Parathyroid adenoma (tissue), 2 donors: ENCODE data around the gene NPAS3.
A peak's percentile ranks its signal among the peaks of the same experiment; 100 is the strongest.

Experiments
- H2AFZ ChIP-seq: fragments of 300-600 bp; sonication (generic); one replicate; pipeline ENCODE4 v1.7.0; 2017; ENCODE audit warnings: antibody characterized with exemption, mild to moderate bottlenecking
- H3K27ac ChIP-seq: fragments of 300-600 bp; sonication (generic); one replicate; pipeline ENCODE4 v1.7.0; 2017
- H3K27me3 ChIP-seq: fragments of 300-600 bp; sonication (generic); one replicate; pipeline ENCODE4 v1.7.0; 2017; ENCODE audit warnings: low read length; ENCODE audit not compliant: control insufficient read depth, insufficient read depth
- H3K36me3 ChIP-seq: fragments of 300-600 bp; sonication (generic); one replicate; pipeline ENCODE4 v1.7.0; 2017; ENCODE audit warnings: low read length; ENCODE audit not compliant: control insufficient read depth, insufficient read depth
- H3K4me1 ChIP-seq: fragments of 300-600 bp; sonication (generic); one replicate; pipeline ENCODE4 v1.7.0; 2017; ENCODE audit warnings: control low read depth
- H3K4me2 ChIP-seq: fragments of 300-600 bp; sonication (generic); one replicate; pipeline ENCODE4 v1.7.0; 2017; ENCODE audit warnings: low read length
- H3K4me3 ChIP-seq: fragments of 300-600 bp; sonication (generic); one replicate; pipeline ENCODE4 v1.7.0; 2017; ENCODE audit warnings: low read depth, low read length
- H3K79me2 ChIP-seq: fragments of 300-600 bp; sonication (generic); one replicate; pipeline ENCODE4 v1.7.0; 2017; ENCODE audit warnings: control low read depth
- H3K9ac ChIP-seq: fragments of 300-600 bp; sonication (generic); one replicate; pipeline ENCODE4 v1.7.0; 2017; ENCODE audit warnings: mild to moderate bottlenecking
- H3K9me3 ChIP-seq: fragments of 300-600 bp; sonication (generic); one replicate; pipeline ENCODE4 v1.7.0; 2017; ENCODE audit warnings: low read length; ENCODE audit not compliant: control insufficient read depth
- CTCF ChIP-seq: fragments of 300-600 bp; sonication (generic); IDR thresholded peaks from one replicate; pipeline ENCODE4 v1.7.0; 2017; ENCODE audit warnings: antibody characterized with exemption, mild to moderate bottlenecking
- donor health status: primary hyperparathyroidism.

The NPAS3 gene

GRCh38 chr14:33796356-33796755, 857.7 kb downstream of the NPAS3 start:
- Histone ChIP-seq H3K4me1 (peaks cover 6% of the 10 kb centered on the region), H3K27ac (no peak overlapping the region), H3K27me3 (no peaks in the 10 kb centered on the region), H3K4me2 (no peak overlapping the region), H3K4me3 (no peak overlapping the region), H3K9me3 (no peaks in the 10 kb centered on the region), H2AFZ (no peak overlapping the region), H3K79me2 (no peaks in the 10 kb centered on the region), H3K9ac (no peak overlapping the region), H3K36me3 (no peaks in the 10 kb centered on the region)
- no peak for TF ChIP-seq CTCF

GRCh38 chr14:33799705-33800570, 861.3 kb downstream of the NPAS3 start:
- H3K9me3 ChIP-seq: no peaks in the 10 kb centered on the region

DNA sequence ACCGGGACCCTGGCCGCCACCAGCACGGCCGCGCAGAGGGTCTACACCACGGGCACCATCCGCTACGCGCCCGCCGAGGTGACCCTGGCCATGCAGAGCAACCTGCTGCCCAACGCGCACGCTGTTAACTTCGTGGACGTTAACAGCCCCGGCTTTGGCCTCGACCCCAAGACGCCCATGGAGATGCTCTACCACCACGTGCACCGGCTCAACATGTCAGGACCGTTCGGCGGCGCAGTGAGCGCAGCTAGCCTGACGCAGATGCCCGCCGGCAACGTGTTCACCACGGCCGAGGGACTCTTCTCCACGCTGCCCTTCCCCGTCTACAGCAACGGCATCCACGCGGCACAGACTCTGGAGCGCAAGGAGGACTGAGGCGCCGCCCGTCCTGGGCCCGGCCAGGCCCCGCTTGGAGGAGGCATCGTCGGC, 862.1 kb downstream of the NPAS3 start:
- H3K79me2 ChIP-seq: no peaks in the 10 kb centered on the region
- H3K4me1 ChIP-seq: no peaks in the 10 kb centered on the region
- no peak overlapping the region for H2AFZ ChIP-seq
- no peak overlapping the region for H3K27ac ChIP-seq
- no peaks in the 10 kb centered on the region for H3K36me3 ChIP-seq
- no peak overlapping the region for H3K4me2 ChIP-seq
- H3K9ac ChIP-seq: no peak overlapping the region
- H3K4me3 ChIP-seq: no peak overlapping the region
- no peaks in the 10 kb centered on the region for H3K27me3 ChIP-seq
- no peaks in the 10 kb centered on the region for H3K9me3 ChIP-seq
- no peak for TF ChIP-seq CTCF

More at GRCh38 chr14:33799705-33800570, 861.3 kb downstream of the NPAS3 start:
- Histone ChIP-seq H3K4me2 (no peak overlapping the region), H3K79me2 (no peaks in the 10 kb centered on the region), H3K9ac (no peak overlapping the region), H3K4me1 (no peaks in the 10 kb centered on the region), H3K27me3 (no peaks in the 10 kb centered on the region), H2AFZ (peak overlapping the region; percentile 33), H3K27ac (no peak overlapping the region), H3K4me3 (no peak overlapping the region), H3K36me3 (no peaks in the 10 kb centered on the region)
- no peak for TF ChIP-seq CTCF

DNA sequence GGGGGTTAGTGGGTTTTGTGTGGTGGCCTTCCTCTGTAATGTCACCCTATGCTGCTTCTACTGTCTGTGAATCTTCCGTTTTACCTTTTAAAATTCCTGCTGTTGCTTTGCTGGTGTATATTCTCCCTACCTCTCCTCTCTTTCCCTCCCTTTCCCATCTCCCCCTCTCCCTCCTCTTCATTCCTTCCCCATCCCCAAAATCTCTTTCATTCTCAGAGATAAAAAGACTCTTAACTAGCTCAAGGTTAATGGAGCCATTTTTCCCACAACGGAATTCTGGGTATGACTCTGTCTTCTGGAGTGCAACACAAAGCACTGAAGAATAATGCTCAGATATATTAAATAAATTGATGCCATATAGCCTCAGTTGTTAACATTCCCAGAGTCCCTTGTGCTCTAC, 864.1 kb downstream of the NPAS3 start:
- H3K36me3 ChIP-seq: no peaks in the 10 kb centered on the region
- H3K4me3 ChIP-seq: no peak overlapping the region
- no peaks in the 10 kb centered on the region for H3K79me2 ChIP-seq
- H3K4me1 ChIP-seq: no peaks in the 10 kb centered on the region
- H2AFZ ChIP-seq: no peak overlapping the region
- no peak overlapping the region for H3K4me2 ChIP-seq
- TF ChIP-seq CTCF: no peak
- H3K9me3 ChIP-seq: no peaks in the 10 kb centered on the region
- H3K9ac ChIP-seq: no peak overlapping the region
- no peaks in the 10 kb centered on the region for H3K27me3 ChIP-seq
- H3K27ac ChIP-seq: no peak overlapping the region

DNA sequence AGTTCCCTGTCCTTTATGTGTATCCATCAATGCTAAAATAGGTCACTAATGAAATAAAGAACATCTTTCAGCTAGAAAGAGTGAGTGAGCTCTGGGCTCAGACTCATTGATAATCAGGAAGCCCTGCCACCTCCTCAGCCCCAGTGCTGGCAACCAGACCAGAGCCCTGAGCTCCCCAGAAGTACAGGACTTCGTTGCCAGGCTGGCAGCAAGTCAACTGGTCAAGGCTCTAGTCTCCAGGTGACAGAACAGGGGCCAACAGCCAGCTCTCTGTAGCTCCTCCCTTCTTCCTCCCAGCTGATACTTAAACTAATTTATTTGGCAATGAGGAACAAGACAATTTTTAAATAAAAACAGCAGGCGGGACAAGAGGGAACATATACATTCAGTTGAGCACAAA, 866.9 kb downstream of the NPAS3 start:
- Histone ChIP-seq H2AFZ (no peak overlapping the region), H3K36me3 (no peaks in the 10 kb centered on the region), H3K4me3 (no peak overlapping the region), H3K4me1 (no peaks in the 10 kb centered on the region), H3K4me2 (no peak overlapping the region), H3K9ac (no peak overlapping the region), H3K79me2 (no peaks in the 10 kb centered on the region), H3K9me3 (no peaks in the 10 kb centered on the region), H3K27ac (no peak overlapping the region), H3K27me3 (no peaks in the 10 kb centered on the region)
- no peak for TF ChIP-seq CTCF
